PC-3 (cell line): ENCODE measurements around the gene CHML. TPM values are rescaled to one million over a fixed set of nuclear protein-coding genes. Genes with fewer than 3 reads are reported as not detected.

Experiments used
- ATAC-seq: fragments of 200-7000 bp; cut with Tn5 transposase; 2 replicates; pipeline ENCODE4 v1.9.1; 2020; ENCODE audit warnings: mild to moderate bottlenecking, moderate library complexity
- BruUV-seq: library from RNA; stranded (reverse); fragments of 400-500 nt; replicated peaks from 2 replicates; lab custom pipeline; 2021; lab: Mats Ljungman, UMichigan
- CTCF ChIA-PET: fragments of 300-600 bp; sonication (Branson Sonifier 250); formaldehyde crosslinking; loops from one replicate; lab custom pipeline; 2022; ENCODE audit warnings: antibody characterized with exemption; lab: Charles Lee
- POLR2A ChIA-PET: fragments of 300-600 bp; sonication (Branson Sonifier 250); formaldehyde crosslinking; loops from one replicate; lab custom pipeline; 2022; ENCODE audit warnings: antibody characterized with exemption; ENCODE audit not compliant: unreplicated experiment; lab: Charles Lee
- DNase-seq: peaks from one replicate; pipeline ENCODE4 v3.0.0-alpha.2; 2015
- H2AFZ ChIP-seq: fragments of 300-600 bp; sonication (generic); 2 replicates; pipeline ENCODE4 v1.6.0; 2016; ENCODE audit warnings: antibody characterized with exemption, low read length
- H3F3A ChIP-seq: fragments of 300-600 bp; sonication (generic); one replicate; pipeline ENCODE4 v1.6.0; 2017; ENCODE audit warnings: antibody characterized with exemption, low read length, control low read depth, mild to moderate bottlenecking; ENCODE audit not compliant: unreplicated experiment
- H3K27ac ChIP-seq: fragments of 300-600 bp; sonication (generic); 2 replicates; pipeline ENCODE4 v1.5.1; 2016; ENCODE audit warnings: mild to moderate bottlenecking, low read length
- H3K27me3 ChIP-seq: fragments of 300-600 bp; sonication (generic); 2 replicates; pipeline ENCODE4 v1.6.1; 2016; ENCODE audit warnings: low read length, mixed read lengths
- H3K36me3 ChIP-seq: fragments of 300-600 bp; sonication (generic); 2 replicates; pipeline ENCODE4 v1.6.1; 2016; ENCODE audit warnings: low read depth, mixed run types, low read length, mixed read lengths
- H3K4me1 ChIP-seq: fragments of 300-600 bp; sonication (generic); 2 replicates; pipeline ENCODE4 v1.5.1; 2016; ENCODE audit warnings: low read length; ENCODE audit not compliant: insufficient read depth
- H3K4me2 ChIP-seq: fragments of 300-600 bp; sonication (generic); 2 replicates; pipeline ENCODE4 v1.6.0; 2016; ENCODE audit warnings: low read length
- H3K4me3 ChIP-seq: fragments of 300-600 bp; sonication (generic); 2 replicates; pipeline ENCODE4 v1.5.1; 2016; ENCODE audit warnings: mild to moderate bottlenecking, low read length, mixed read lengths
- H3K79me2 ChIP-seq: fragments of 300-600 bp; sonication (generic); 2 replicates; pipeline ENCODE4 v1.6.1; 2017; ENCODE audit warnings: low read length, mixed read lengths
- H3K9ac ChIP-seq: fragments of 300-600 bp; sonication (generic); 2 replicates; pipeline ENCODE4 v1.6.0; 2016; ENCODE audit warnings: mild to moderate bottlenecking, low read length
- H3K9me2 ChIP-seq: fragments of 300-600 bp; sonication (generic); replicated peaks from 2 replicates; pipeline ENCODE4 v1.6.1; 2016; ENCODE audit warnings: mixed run types, low read length, mixed read lengths
- H3K9me3 ChIP-seq: fragments of 300-600 bp; sonication (generic); 2 replicates; pipeline ENCODE4 v1.6.1; 2016; ENCODE audit warnings: low read length, mixed read lengths
- H4K20me1 ChIP-seq: fragments of 300-600 bp; sonication (generic); 2 replicates; pipeline ENCODE4 v1.6.1; 2016; ENCODE audit warnings: low read length, mixed read lengths
- CTCF ChIP-seq: fragments of 300-600 bp; sonication (generic); conservative IDR thresholded peaks from 2 replicates; pipeline ENCODE4 v1.5.1; 2017; ENCODE audit warnings: antibody characterized with exemption, low read depth, mild to moderate bottlenecking, low read length
- EZH2 ChIP-seq: fragments of 300-600 bp; sonication (generic); IDR thresholded peaks from one replicate; pipeline ENCODE4 v1.6.1; 2017; ENCODE audit warnings: antibody characterized with exemption, mild to moderate bottlenecking, low read length; ENCODE audit not compliant: unreplicated experiment
- EZH2phosphoT487 ChIP-seq: fragments of 300-600 bp; sonication (generic); IDR thresholded peaks from 2 replicates; pipeline ENCODE4 v1.6.1; 2018; ENCODE audit warnings: mild to moderate bottlenecking, antibody characterized with exemption, low read length, borderline replicate concordance
- intact Hi-C: fragments of 100-400 bp; cut with micrococcal nuclease; formaldehyde crosslinking; loops from 2 replicates; pipeline ENCODE4 v1.9.0; 2023
- total RNA-seq: library from RNA; depleted of rRNA; stranded (reverse); fragments of >200 nt; gene quantifications from 2 replicates; pipeline ENCODE4 v1.2.3, GENCODE V29; 2014

The CHML gene
- total RNA-seq, 1 experiment from 2014 or later, result 68.6 TPM

GRCh38 chr1:241640867-241641622 lies 876 bp upstream of the CHML start:
- Histone ChIP-seq H2AFZ (peak overlapping the region; percentile 75), H3K4me2 (peak overlapping the region; percentile 72), H3K9me3 (no peaks in the 10 kb centered on the region), H3K36me3 (peaks cover 4% of the 10 kb centered on the region; the same call in 1 of the 2 replicates), H3K9me2 (no peaks in the 10 kb centered on the region), H3K79me2 (peaks cover 39% of the 10 kb centered on the region), H3K9ac (peak overlapping the region; percentile 7; the same call in 1 of the 2 replicates), H3K4me1 (peaks cover 47% of the 10 kb centered on the region), H3F3A (peaks cover 8% of the 10 kb centered on the region), H3K27ac (peak overlapping the region; percentile 56), H4K20me1 (peaks cover 31% of the 10 kb centered on the region), H3K4me3 (peak overlapping the region; percentile 49; the same call in 1 of the 2 replicates), H3K27me3 (no peaks in the 10 kb centered on the region)
- ChIA-PET CTCF (interaction anchor here (0.6 to 1.7 kb wide), 6 partner anchors 30 to 1636 kb away, joined by 4 to 12 read pairs (median 5); no protein-coding TSS in a partner anchor), POLR2A (interaction anchor here (0.5 to 1.0 kb wide), 5 partner anchors 14 to 174 kb away, joined by 3 to 22 read pairs (median 6); no protein-coding TSS in a partner anchor)
- intact Hi-C loops, result loop anchor here (1.0 to 2.0 kb wide), 3 partner anchors 61 to 122 kb away; no protein-coding TSS in a partner anchor
- TF ChIP-seq CTCF (no peak), EZH2phosphoT487 (no peak), EZH2 (no peak)
- DNase-seq (peak; percentile 55), ATAC-seq (no peak; the same call in 1 of the 2 replicates)
- TSS peak; percentile 53 for BruUV-seq

GRCh38 chr1:241639623-241640148 lies 483 bp downstream of the CHML start:
- H3K27me3 ChIP-seq, result no peaks in the 10 kb centered on the region
- no peak for DNase-seq
- H3F3A ChIP-seq, result peaks cover 8% of the 10 kb centered on the region
- H3K4me1 ChIP-seq, result peaks cover 47% of the 10 kb centered on the region
- no TSS peak for BruUV-seq
- H2AFZ ChIP-seq, result peak overlapping the region; percentile 70
- H3K9ac ChIP-seq, result peak overlapping the region; percentile 79
- TF ChIP-seq EZH2, result no peak
- no peak for TF ChIP-seq CTCF
- TF ChIP-seq EZH2phosphoT487, result no peak
- peaks cover 52% of the 10 kb centered on the region for H3K79me2 ChIP-seq
- peak overlapping the region; percentile 88 for H3K4me2 ChIP-seq
- ChIA-PET CTCF (interaction anchor here (1.7 kb wide), 1 partner anchor 29 kb away, joined by 4 read pairs; no protein-coding TSS in a partner anchor), POLR2A (interaction anchor here (0.6 kb wide), 1 partner anchor 1648 kb away, joined by 3 read pairs; no protein-coding TSS in a partner anchor)
- peak overlapping the region; percentile 77 for H3K4me3 ChIP-seq
- H3K9me2 ChIP-seq, result no peaks in the 10 kb centered on the region
- peak overlapping the region; percentile 32; the same call in 1 of the 2 replicates for H3K27ac ChIP-seq
- ATAC-seq, result peak; percentile 47
- intact Hi-C loops, result loop anchor here (1.0 to 2.0 kb wide), 2 partner anchors 27 to 123 kb away; no protein-coding TSS in a partner anchor
- peaks cover 34% of the 10 kb centered on the region for H4K20me1 ChIP-seq
- no peaks in the 10 kb centered on the region for H3K9me3 ChIP-seq
- H3K36me3 ChIP-seq, result peaks cover 18% of the 10 kb centered on the region
